ENCODE results near the gene MICAL2.

The MICAL2 gene

DNA sequence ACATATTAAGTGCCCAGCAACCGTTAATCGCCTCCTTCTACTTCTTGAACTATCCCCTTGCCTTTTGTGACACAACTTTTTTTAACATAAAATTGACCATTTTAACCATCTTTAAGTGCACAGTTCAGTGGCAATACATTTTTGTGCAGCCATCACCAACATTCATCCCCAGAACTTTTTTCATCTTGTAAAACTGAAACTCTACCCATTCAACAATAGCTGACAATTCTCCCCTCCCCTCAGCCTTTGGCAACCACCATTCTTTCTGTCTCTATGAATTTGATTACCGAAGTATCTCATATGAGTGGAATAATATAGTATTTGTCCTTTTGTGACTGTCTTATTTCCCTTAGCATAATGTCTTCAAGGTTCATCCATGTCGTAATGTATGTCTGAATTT lies 66.0 kb downstream of the MICAL2 start:
- no peak for DNase-seq

DNA sequence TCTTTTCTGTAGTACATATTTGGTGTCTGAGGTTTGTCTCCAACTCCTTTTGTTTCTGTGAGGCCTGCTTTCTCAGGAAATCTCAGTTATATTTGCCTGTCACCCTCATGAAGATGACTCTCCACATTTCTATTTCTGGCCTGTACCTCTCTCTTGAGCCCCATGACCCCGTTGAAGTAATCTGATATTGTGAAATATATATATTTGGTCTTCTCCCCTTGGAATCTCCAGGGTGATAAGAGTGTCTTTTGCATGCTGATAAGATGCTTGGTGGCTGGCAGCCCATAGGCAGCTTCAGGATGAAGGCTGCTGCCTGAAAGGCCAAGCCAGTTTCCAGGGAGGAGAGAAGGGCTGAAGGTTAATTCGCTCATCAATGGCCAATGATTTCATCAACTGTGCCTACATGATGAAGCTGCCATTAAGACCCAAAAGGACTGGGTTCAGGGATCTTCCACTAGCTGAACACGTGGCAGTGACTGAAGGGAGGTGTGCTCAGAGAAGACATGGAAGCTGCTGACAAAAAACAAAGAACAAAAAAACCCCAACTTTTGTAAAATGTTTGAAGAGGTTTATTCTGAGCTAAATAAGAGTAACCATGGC lies 67.4 kb downstream of the MICAL2 start:
- no peak for DNase-seq

DNA sequence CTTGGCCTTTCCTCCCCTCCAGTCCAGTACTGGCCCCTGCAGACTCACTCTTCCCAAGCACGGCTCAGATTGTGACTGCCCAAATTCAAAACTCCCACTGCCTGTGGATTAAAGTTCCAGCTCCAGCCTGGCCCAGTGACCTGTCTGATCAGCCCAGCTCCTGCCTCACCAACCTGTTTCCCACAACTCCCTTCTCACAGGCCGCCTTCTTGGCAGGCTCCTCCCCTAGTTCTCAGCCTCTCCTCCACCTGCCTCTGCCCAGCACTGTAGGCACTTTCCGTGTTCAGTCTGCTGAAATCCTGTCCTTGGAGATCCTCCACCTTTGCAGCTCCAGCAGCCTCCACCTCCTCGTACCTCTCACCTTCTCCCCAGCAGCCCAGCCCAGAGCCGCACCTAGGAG lies 68.6 kb downstream of the MICAL2 start:
- DNase-seq, result no peak

DNA sequence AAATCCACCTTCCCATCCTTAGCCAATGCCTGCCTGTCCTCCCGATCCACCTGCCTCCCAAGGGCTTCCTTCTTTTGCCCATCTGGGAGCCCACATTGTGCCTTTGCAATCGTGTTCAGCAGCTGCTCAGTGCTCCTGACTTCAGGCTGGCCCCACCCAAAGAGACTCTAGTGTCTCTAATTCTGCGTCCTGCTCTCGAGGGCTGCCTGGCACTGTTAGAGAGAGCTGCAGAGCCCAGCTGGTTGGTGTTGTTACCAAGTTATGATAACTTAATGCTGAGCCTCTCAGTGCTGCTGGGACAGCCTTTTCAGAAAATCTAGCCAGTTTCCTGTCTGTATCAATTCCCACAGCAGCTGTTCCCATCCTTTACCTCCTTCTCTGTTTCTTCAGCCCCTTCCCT lies 69.1 kb downstream of the MICAL2 start:
- no peak for DNase-seq

DNA sequence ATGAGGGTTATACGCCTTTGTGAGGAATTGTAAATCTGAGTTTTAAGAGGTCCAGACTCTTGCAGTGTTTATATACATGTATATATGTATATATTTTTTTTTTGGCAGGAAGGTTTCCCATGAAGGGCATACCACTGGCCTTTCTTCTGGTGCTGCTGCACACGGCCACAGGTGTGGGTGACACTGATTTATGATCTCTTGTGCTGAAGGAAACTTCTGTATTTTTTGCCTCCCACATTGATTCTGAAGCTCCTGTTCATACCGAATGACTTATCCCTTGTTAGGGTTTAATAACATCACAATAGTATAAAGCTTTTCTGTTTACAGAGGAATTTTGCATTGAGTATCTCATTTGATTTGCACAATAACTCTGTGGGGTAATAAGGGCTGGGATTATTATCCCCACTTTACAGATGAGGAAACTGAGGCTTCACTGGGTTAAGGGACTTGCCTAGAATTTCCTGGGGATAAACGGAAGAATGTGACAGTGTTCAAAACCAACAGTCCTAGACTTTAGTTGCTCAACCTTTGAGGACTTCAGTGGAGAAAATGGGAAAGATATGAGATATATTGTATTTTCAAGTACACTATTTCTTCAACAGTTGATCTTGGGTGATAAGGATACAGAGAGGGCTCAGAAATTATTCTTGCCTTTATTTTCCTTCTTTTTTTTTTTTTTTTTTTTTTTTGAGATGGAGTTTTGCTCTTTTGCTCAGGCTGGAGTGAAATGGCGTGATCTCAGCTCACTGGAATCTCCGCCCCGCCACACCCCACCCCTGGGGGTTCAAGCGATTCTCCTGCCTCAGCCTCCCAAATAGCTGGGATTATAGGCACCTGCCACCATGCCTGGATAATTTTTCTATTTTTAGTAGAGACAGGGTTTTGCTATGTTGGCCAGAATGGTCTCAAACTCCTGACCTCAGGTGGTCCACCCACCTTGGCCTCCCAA lies 70.1 kb downstream of the MICAL2 start:
- DNase-seq, result no peak

DNA sequence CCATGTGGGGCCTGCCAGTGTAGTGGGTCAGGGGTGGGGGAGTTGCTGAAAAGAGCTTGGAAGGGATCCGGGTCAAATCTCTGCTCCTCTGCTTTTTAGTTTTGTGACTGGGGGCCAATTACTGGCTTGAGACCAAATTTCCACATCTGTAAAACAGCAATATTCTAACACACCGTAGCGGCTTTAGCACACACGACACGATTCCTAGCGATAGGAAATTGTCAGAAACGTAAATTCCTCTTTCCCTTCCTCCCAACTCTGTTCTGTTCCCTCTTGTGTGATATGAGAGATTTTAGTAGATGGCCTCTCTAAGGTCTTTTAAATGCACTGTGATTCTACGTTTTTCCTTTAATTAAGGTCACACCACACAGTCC lies 71.9 kb downstream of the MICAL2 start:
- DNase-seq, result no peak

DNA sequence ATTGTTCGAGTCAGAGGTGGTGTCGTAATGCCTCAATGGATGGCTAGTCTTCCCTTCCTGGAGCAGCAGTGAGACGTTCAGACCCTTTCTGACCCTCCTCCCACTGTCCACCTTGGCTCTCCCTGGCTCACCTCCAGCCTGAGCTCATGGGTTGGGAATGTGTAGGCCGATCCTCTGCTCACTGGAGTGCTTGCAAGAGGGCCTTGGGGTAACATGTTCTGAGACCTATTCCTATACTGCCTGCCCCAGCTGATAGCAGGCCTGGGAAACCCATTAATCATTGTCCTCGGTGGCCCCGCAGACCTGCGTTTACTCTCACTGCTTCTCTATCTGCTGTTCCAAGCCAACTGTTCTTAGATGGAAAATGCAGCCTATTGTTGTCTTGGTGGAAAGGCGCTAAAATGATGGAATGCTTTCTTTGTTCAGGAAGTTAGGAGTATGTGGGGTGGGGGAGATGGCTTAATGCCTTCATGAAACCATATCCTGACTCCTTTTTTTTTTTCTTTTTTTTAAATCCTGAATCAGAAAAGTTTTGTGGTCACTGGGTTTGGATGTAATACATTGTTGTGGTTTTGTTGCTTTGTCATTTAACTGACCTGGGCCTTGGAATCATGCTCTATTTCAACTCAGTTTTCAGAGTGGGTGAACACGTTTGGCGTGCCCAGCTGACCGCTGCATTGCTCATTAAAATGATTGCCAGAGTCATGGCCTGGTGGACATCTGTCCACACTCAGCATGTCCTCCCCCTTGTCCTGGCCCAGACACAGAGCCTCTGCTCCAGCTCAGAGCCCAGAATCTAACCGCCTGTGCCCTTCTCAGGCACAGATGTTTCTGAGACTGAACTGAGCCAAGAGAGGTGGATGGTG lies 72.5 kb downstream of the MICAL2 start:
- DNase-seq, result no peak

DNA sequence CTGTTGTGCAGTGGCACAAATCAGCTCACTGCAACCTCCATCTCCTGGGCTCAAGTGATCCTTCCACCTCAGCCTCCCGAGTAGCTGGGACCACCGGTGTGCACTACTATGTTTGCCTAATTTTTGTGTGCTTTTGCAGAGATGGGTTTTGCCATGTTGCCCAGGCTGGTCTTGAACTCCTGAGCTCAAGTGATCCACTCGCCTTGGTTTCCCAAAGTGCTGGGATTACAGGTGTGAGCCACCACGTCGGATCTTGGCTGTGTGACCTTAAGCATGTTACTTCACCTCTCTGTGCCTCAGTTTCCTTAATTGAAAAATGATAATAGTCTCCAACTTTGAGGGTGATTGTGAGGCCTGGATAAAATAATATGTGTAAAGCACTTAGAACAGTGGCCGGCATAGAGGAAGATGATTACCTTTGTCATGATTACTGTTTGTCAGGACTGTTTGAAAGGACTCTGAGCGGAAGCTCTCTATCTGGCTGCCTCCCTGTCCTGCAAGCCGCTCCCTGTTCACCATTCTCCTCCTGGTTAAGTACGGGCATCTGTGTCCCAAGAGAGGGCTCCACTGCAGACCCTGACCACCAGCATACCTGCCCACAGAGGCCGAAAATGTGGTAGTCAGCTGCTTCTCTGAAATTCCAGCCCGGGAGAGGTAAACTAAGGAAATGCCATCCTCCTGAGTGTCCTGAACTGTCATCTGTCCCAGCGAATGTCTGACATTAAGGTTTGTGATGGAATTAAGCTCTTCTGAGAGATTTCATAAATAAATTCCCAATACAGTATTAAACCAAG lies 73.6 kb downstream of the MICAL2 start:
- DNase-seq, result no peak

DNA sequence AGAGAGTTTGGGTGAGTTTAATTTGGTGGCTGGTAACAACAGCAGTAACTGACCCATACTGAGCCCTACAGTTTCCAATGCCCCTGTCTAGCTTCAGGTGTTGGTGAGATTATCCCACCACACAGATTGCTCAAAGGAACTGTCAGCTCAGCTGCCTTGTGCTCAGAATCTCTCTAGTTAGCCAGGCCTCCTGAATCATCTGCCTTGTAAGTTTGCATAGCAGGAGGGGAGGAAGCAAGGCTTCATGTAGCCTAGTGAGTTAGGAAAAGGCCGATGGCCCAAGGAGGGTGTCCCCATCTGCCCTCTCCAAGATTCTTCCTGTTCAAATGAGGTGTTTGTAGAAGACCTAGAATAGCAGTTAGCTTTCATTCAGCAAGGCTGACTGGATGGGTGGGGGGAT lies 74.3 kb downstream of the MICAL2 start:
- no peak for DNase-seq

DNA sequence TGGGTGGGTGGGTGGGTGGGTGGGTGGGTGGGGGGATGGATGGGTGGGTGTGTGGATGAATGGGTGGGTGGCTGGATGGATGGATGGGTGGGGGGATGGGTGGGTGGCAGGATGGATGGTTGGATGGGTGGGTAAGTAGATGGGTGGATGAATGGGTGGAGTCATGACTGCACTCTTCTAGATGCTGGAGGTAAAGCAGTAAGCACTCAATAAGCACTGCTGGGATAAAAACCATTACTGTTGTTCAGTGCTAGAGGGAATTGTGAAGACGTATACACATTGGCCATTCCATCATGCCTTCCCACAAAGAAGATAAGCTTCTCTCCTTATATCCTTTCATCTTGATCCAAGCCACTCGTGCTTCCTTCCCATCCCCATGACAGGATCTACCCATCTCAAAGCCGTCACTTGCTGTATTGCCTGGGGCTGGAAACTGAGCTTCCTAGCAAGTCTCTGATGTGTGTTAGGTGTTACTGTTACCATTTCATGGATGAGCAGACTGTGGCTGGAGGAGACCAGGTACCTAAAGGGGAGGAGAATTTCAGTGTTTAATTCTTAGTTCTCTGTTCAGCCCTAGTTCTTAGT lies 74.8 kb downstream of the MICAL2 start:
- no peak for DNase-seq

DNA sequence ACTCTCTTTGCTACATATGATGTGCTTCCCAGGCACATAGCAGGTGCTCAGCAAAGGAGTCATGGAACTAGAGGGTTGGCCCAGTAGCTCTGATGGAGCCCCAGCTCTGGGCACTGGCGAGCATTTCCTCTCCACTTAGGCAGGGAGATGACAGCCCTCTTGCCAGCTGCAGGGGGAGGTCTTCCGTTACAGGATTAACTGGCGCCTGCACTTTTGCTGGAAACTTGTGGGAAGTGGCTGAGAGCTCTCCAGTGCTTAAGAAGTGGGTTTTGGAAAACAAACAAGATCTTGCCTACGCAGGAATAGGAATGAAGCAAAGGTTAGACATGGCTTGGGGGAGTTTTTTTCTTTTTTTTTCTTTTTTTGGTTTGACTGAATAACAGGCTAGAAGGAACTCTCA lies 75.5 kb downstream of the MICAL2 start:
- DNase-seq, result no peak

DNA sequence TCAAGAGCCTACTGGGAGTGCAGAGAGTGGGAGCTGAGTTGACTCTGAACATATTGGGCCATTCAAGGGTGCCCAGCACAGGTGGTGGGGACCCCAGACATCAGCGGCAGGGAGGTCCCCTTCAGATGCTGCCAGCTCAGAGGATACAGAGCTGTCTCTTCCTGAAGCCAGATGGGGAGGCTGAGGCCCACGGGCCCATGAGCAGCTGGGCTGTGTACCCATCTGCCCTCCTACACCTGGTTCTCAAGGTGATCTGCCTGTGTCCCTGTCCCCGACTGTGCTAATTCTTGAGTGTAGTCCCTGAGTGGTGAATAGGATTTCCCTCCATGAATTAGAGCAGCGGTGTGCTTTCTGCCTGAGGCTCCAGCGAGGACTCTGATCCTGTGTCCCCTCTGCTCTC lies 76.3 kb downstream of the MICAL2 start:
- no peak for DNase-seq

DNA sequence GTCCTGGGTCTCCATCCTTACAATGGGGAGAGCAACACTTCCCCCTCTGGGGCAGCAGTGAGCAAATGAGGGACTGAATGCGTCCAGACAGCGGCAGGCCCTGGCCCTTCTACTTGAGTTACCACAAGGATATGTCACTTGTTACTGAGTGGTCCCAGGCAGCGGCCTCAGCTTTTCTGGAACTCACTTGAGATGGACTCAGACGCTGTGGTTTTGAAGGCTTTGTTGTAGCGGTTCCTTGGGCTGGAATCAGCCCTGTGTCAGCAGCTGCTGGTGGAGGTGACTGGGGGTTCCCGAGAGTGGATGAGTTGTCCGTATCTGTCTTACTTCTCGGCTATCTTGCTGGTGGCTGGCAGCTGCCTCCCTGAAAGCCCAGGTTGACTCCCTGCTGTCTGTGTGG lies 77.0 kb downstream of the MICAL2 start:
- no peak for DNase-seq

DNA sequence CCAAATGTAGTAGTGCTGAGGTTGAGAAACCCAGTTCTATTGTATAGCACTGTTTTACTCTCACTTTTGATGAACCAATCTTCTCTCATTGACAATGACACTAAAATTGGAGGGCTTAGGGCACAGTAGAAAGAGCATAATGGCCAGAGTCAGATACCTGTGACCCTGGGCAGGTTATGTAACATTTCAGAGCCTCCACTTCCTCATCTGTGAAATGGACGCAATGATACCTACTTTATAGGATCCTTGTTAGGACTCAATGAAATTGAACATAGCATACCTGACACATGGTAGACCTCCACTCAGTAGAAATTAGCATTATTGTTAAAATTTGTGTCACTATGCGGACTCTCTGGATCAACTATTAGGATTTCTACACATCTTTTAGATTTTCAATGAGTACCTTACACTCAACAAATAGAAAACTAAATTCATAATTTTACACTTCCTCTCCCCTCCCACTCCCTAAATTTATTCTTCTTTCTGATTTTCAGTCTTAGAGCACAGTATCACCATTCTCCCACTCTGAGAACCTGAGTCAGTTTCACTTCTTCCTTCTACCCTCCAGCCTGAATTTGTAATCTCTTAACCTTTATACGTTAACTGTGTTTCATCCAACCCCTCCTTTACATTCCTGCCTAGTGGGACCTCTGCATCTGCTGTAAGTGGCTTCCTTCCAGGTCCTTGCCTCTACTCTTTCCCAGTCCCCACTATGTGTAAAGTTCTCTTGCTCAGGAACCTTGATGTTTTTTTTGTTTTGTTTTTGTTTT lies 78.3 kb downstream of the MICAL2 start:
- no peak for DNase-seq

DNA sequence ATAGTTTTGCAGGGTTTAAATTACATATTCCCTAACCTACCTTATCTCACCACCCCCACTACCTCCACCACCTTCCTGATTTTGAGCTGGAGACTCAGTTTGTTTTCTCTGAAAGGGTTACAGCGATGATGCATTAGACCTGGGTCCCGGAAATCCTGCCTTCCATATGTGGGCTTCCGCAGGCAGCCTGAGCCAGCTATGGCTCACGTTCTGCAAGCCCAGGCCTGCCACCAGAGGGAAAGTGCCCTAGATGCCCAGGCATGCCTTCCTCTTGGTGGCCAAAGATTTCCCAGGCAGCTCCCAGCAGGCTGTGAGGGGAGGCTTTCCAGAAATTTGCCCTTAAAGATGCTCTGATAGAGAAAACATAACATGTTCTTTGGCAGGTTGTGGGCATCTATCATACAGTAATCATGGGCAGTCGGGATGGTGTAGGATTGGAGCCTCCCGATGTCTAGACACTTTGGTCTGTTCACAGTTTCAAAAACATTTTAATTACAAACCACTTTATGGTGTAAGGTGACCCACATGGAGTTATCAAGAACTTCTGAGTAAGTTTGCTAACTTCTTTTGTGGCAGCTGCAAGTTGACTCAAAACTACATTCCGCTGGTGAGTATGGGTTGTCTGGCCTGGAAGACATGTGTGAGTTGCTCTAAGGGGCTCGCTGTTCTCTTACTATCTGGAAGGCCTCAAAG lies 79.3 kb downstream of the MICAL2 start:
- peak; percentile 58 for DNase-seq

DNA sequence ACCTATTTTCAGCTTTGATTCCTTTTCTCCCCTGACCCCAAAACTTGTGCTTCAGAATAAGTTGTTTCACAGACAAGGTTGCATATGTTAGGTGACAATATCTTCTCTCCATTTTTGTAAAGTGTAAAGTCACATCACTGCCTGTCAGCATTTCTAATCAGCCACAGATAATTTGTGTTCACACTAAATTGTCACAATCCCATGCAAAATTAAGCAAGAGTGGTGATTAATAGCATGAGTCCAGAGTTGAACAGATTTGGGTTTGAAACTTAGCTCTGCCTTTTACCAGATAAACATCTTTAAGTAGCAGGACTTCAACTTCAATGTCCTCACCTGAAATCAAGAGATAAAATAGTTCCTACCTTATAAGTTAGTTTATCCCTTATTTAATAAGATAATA lies 80.1 kb downstream of the MICAL2 start:
- no peak for DNase-seq

DNA sequence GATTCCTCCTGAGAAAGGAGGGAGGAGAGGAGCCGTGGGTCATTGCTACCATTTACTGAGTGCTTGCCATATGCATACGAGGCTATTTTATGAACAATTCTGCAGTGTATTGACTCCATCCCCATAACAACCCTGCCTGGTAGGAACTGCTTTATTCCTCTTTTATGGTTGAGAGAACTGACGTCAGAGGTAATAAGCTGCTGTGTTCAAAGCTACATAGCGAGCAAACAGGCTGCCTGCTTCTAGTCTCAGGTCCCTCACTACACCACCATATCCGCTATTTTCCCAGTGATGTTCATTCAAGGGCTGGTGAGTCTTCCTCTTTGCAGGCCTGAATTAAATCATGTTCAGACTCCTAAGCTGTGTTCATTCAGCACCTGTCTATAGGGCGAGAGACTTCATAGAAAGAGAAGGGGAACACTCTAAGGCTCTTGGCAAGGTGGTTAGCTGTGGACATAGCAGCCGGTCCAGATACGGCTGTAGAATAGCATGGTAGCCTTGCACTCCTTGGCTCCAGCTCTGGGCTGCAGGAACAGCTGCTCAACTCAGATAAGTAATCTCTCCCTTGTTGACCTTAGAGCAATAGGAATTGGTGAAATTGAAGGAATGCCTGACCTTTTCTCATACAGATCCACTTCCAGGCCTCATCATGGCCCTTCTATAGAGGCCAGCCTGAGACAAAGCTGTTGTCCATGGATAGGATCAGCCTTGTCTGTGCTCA lies 82.6 kb downstream of the MICAL2 start:
- DNase-seq, result no peak

DNA sequence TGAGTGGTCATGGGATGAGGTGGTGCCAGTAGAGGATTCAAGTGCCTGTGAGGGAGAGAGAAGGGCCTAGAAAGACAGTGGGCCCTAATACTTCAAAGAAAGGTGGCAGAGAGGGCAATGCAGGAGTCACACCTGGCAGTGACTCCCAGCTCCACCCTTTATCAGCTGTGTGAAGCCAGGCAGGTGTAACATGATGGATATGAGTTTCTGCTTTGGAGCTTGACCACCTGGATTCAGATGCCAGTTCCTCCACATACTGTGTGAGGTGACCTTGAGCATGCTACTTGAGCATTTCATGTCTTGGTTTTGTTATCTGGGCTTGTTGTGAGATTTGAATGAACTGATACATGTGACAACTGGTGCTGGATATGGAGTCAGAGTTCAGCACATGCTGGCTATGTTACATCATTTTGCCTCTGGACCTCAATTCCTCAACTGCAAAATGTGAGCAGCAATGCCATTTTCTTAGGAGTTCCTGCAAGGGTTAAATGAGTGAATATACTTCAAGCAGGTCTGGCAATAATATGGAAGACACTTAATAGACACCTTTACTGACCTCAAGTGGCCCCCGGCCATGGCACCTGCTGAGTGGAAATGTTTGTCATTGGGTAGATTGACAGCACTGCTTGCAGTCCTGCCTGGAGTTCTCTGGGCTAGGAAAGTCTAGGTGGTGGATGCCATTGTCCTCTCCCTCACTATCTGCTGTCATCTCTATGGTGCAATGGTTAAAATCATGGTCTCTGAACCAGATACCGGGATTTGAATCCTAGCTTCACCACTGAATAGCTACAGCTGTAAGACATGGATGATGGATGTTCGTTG lies 83.3 kb downstream of the MICAL2 start:
- no peak for DNase-seq

DNA sequence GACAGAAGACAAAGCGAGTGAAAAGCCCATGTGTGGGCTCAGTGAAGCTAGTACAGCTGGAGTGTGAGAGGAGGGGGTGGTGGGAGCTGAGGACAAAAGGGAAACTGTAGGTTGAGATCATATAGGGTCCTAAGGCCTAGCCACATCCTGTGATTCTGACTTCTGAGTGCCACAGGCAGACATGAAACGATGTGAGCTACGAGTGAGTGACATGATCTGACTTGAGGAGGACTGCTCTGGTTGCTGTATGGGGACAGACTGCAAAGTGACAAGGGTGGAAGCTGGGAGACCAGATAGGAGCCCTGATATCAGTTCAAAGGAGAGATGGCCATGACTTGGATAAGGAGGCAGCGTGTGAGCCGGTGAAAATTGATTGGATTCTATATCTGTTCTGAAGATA lies 85.4 kb downstream of the MICAL2 start:
- DNase-seq, result peak; percentile 68
